Neural cell (in vitro differentiated cells): ENCODE measurements around the gene ZBTB7C. TPM values are rescaled to one million over a fixed set of nuclear protein-coding genes. Genes with fewer than 3 reads are reported as not detected.

Source experiments
- H2AFZ ChIP-seq: fragments of 200-600, 300-800 bp; sonication (generic), shearing (Covaris generic); 2 replicates; pipeline ENCODE4 v1.6.0; 2014; ENCODE audit warnings: low read depth, mild to moderate bottlenecking, antibody characterized with exemption, low read length, moderate library complexity
- H3F3A ChIP-seq: fragments of 200-600 bp; shearing (Covaris generic); 2 replicates; pipeline ENCODE4 v1.6.1; 2016; ENCODE audit warnings: mild to moderate bottlenecking, moderate library complexity, mixed read lengths, antibody characterized with exemption, low read length; ENCODE audit not compliant: insufficient read depth, poor library complexity, severe bottlenecking
- H3K27ac ChIP-seq: fragments of 200-600, 300-800 bp; sonication (generic), shearing (Covaris generic); 2 replicates; pipeline ENCODE4 v1.5.1; 2014; ENCODE audit warnings: mild to moderate bottlenecking, low read length, moderate library complexity
- H3K27me3 ChIP-seq: fragments of 300-800, 200-600 bp; sonication (generic), shearing (Covaris generic); 2 replicates; pipeline ENCODE4 v1.6.0; 2014; ENCODE audit warnings: mild to moderate bottlenecking, low read depth, low read length, moderate library complexity; ENCODE audit not compliant: insufficient read depth
- H3K36me3 ChIP-seq: fragments of 300-800, 200-600 bp; sonication (generic), shearing (Covaris generic); 2 replicates; pipeline ENCODE4 v1.5.1; 2014; ENCODE audit warnings: mild to moderate bottlenecking, antibody characterized with exemption, low read length, moderate library complexity; ENCODE audit not compliant: insufficient read depth
- H3K4me2 ChIP-seq: fragments of 300-800, 200-600 bp; sonication (generic), shearing (Covaris generic); 2 replicates; pipeline ENCODE4 v1.6.0; 2014; ENCODE audit warnings: mild to moderate bottlenecking, low read length
- H3K4me3 ChIP-seq: fragments of 300-800, 200-600 bp; sonication (generic), shearing (Covaris generic); 2 replicates; pipeline ENCODE4 v1.5.1; 2014; ENCODE audit warnings: mild to moderate bottlenecking, low read length, moderate library complexity
- H3K79me2 ChIP-seq: fragments of 200-600 bp; shearing (Covaris generic); replicated peaks from 2 replicates; pipeline ENCODE4 v1.6.0; 2014; ENCODE audit warnings: mild to moderate bottlenecking, low read length, moderate library complexity; ENCODE audit not compliant: insufficient read depth
- H3K9ac ChIP-seq: fragments of 300-800, 200-600 bp; sonication (generic), shearing (Covaris generic); 2 replicates; pipeline ENCODE4 v1.6.1; 2016; ENCODE audit warnings: mild to moderate bottlenecking, low read length, mixed read lengths
- H3K9me2 ChIP-seq: fragments of 200-600 bp; shearing (Covaris generic); 2 replicates; pipeline ENCODE4 v1.6.1; 2016; ENCODE audit warnings: mild to moderate bottlenecking, low read length, mixed read lengths; ENCODE audit not compliant: insufficient read depth
- H3K9me3 ChIP-seq: fragments of 200-600, 300-800 bp; sonication (generic), shearing (Covaris generic); 2 replicates; pipeline ENCODE4 v1.6.1; 2016; ENCODE audit warnings: mild to moderate bottlenecking, mixed run types, low read length, moderate library complexity, mixed read lengths
- H4K20me1 ChIP-seq: fragments of 200-600 bp; shearing (Covaris generic); 2 replicates; pipeline ENCODE4 v1.6.1; 2016; ENCODE audit warnings: mild to moderate bottlenecking, mixed run types; ENCODE audit not compliant: insufficient read depth
- EP300 ChIP-seq: fragments of 450-650 bp; conservative IDR thresholded peaks from 2 replicates; pipeline ENCODE4 v1.6.1; 2014; ENCODE audit warnings: antibody characterized with exemption, mild to moderate bottlenecking, moderate library complexity; ENCODE audit not compliant: poor library complexity, severe bottlenecking
- EZH2 ChIP-seq: fragments of 200-600, 300-800 bp; shearing (Covaris generic), sonication (generic); IDR thresholded peaks from 2 replicates; pipeline ENCODE4 v1.6.1; 2014; ENCODE audit warnings: antibody characterized with exemption, low read length, borderline replicate concordance, mild to moderate bottlenecking; ENCODE audit not compliant: insufficient read depth, poor library complexity, severe bottlenecking
- MXI1 ChIP-seq: fragments of 450-650 bp; conservative IDR thresholded peaks from 2 replicates; pipeline ENCODE4 v1.6.1; 2014; ENCODE audit warnings: antibody characterized with exemption, mild to moderate bottlenecking; ENCODE audit not compliant: poor library complexity, severe bottlenecking
- POLR2AphosphoS5 ChIP-seq: IDR thresholded peaks from 2 replicates; pipeline ENCODE4 v1.6.1; 2012
- RAD21 ChIP-seq: fragments of 450-650 bp; conservative IDR thresholded peaks from 2 replicates; pipeline ENCODE4 v1.6.1; 2014; ENCODE audit warnings: antibody characterized with exemption, mild to moderate bottlenecking, moderate library complexity
- SMC3 ChIP-seq: fragments of 450-650 bp; conservative IDR thresholded peaks from 2 replicates; pipeline ENCODE4 v1.6.1; 2014; ENCODE audit warnings: antibody characterized with exemption, mild to moderate bottlenecking, moderate library complexity; ENCODE audit not compliant: poor library complexity
- TAF1 ChIP-seq: IDR thresholded peaks from 2 replicates; pipeline ENCODE4 v1.6.1; 2012; ENCODE audit warnings: low read depth
- polyA plus RNA-seq: library from polyadenylated mRNA; depleted of rRNA; stranded (reverse); fragments of >200 nt; gene quantifications from 2 replicates; pipeline ENCODE4 v1.2.3, GENCODE V29; 2014
- TF ChIP-seq, protein P1 (sequence below): fragments of 450-650 bp; IDR thresholded peaks from 2 replicates; pipeline ENCODE4 v1.5.1; 2014; ENCODE audit warnings: antibody characterized with exemption, mild to moderate bottlenecking, moderate library complexity; ENCODE audit not compliant: poor library complexity, severe bottlenecking
- TF ChIP-seq, protein P2 (sequence below): IDR thresholded peaks from 2 replicates; pipeline ENCODE4 v1.6.1; 2012; ENCODE audit warnings: borderline replicate concordance

ZBTB7C gene
- polyA plus RNA-seq, 1 donor from 2014 or later, result 2.4 TPM

DNA sequence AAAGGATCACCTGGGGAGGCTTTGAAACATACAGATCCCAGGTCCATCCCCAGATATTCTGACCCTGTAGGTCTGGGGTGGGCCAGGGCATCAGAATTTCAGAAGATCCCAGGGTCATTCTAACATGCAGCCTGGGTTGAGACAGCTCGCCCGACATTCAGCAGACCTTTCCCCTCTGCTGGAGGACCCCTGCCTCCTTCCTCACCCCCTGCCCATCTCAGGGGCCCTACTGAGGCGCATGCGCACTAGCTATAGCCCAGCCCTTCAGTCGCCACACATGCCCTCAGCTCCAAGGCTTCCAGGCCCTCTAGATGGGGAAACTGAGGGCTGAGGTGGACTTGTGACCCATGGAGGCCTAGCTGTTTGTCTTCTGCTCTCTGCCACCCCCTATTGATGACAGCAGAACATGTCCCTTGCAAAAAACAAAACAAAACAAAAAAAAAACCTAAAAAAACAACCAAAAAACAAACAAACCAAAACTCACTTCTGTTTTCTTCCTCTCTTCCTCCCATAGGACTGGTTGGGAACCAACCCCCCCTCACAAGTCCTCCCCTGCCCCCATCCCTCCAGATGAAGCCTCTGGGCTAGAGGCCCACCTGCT is 91.3 kb downstream of the ZBTB7C start:
- no peaks in the 10 kb centered on the region for H4K20me1 ChIP-seq
- no peak overlapping the region for H3K4me2 ChIP-seq
- no peaks in the 10 kb centered on the region for H3K9me3 ChIP-seq
- no peak overlapping the region for H3K9ac ChIP-seq
- H3K27me3 ChIP-seq, result no peaks in the 10 kb centered on the region
- TF ChIP-seq SMC3 (no peak), EP300 (no peak), MXI1 (no peak), TAF1 (no peak), EZH2 (no peak), RAD21 (no peak), POLR2AphosphoS5 (no peak)
- TF ChIP-seq, protein P1, sequence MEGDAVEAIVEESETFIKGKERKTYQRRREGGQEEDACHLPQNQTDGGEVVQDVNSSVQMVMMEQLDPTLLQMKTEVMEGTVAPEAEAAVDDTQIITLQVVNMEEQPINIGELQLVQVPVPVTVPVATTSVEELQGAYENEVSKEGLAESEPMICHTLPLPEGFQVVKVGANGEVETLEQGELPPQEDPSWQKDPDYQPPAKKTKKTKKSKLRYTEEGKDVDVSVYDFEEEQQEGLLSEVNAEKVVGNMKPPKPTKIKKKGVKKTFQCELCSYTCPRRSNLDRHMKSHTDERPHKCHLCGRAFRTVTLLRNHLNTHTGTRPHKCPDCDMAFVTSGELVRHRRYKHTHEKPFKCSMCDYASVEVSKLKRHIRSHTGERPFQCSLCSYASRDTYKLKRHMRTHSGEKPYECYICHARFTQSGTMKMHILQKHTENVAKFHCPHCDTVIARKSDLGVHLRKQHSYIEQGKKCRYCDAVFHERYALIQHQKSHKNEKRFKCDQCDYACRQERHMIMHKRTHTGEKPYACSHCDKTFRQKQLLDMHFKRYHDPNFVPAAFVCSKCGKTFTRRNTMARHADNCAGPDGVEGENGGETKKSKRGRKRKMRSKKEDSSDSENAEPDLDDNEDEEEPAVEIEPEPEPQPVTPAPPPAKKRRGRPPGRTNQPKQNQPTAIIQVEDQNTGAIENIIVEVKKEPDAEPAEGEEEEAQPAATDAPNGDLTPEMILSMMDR, result no peak
- TF ChIP-seq, protein P2, sequence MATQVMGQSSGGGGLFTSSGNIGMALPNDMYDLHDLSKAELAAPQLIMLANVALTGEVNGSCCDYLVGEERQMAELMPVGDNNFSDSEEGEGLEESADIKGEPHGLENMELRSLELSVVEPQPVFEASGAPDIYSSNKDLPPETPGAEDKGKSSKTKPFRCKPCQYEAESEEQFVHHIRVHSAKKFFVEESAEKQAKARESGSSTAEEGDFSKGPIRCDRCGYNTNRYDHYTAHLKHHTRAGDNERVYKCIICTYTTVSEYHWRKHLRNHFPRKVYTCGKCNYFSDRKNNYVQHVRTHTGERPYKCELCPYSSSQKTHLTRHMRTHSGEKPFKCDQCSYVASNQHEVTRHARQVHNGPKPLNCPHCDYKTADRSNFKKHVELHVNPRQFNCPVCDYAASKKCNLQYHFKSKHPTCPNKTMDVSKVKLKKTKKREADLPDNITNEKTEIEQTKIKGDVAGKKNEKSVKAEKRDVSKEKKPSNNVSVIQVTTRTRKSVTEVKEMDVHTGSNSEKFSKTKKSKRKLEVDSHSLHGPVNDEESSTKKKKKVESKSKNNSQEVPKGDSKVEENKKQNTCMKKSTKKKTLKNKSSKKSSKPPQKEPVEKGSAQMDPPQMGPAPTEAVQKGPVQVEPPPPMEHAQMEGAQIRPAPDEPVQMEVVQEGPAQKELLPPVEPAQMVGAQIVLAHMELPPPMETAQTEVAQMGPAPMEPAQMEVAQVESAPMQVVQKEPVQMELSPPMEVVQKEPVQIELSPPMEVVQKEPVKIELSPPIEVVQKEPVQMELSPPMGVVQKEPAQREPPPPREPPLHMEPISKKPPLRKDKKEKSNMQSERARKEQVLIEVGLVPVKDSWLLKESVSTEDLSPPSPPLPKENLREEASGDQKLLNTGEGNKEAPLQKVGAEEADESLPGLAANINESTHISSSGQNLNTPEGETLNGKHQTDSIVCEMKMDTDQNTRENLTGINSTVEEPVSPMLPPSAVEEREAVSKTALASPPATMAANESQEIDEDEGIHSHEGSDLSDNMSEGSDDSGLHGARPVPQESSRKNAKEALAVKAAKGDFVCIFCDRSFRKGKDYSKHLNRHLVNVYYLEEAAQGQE, result no peak
- no peak overlapping the region for H3K27ac ChIP-seq
- H3F3A ChIP-seq, result no peaks in the 10 kb centered on the region
- no peaks in the 10 kb centered on the region for H3K36me3 ChIP-seq
- H3K9me2 ChIP-seq, result no peaks in the 10 kb centered on the region
- H3K79me2 ChIP-seq, result no peaks in the 10 kb centered on the region
- no peak overlapping the region for H3K4me3 ChIP-seq
- H2AFZ ChIP-seq, result no peak overlapping the region

DNA sequence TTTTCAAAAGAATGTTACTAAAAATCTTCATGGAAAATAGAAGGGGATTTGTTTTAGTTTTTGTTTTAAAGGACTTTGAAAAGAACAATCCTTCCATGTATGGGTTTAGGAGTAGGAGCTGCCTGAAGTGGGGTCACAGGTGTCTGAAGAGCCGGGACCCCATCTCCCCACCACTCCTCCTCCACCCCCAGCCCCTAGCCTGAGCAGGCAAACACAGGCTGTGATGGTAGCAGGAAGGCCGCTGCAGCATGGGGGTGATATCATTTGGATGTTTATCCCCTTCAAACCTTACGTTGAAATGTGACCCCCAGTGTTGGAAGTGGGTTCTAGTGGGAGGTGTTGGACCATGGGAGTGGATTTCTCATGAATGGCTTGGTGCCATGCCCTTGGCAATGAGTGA is 93.0 kb downstream of the ZBTB7C start:
- no peak overlapping the region for H3K9ac ChIP-seq

More for the DNA sequence above, 93.0 kb downstream of the ZBTB7C start:
- Histone ChIP-seq H2AFZ (no peak overlapping the region), H3K4me2 (no peak overlapping the region), H3K36me3 (no peaks in the 10 kb centered on the region), H3K9me3 (no peaks in the 10 kb centered on the region), H4K20me1 (no peaks in the 10 kb centered on the region), H3K9me2 (no peaks in the 10 kb centered on the region), H3F3A (no peaks in the 10 kb centered on the region), H3K4me3 (no peak overlapping the region), H3K27ac (no peak overlapping the region), H3K27me3 (no peaks in the 10 kb centered on the region), H3K79me2 (no peaks in the 10 kb centered on the region)
- no peak for TF ChIP-seq TAF1
